Effector CD4-positive, alpha-beta T cell (primary cell): Measurements from ENCODE around the gene FNIP1.
A peak's percentile ranks its signal among the peaks of the same experiment; 100 is the strongest.
"Not testable (repeated sequence)": the region's sequence is repeated elsewhere in the genome, so short reads cannot be mapped to it uniquely, and the experiment has no call there.

ENCODE experiments used
- DNase-seq: peaks from one replicate; pipeline ENCODE4 v3.0.0-alpha.2; 2020
- total RNA-seq: gene quantifications from one replicate; lab custom pipeline; 2026; lab: John Stamatoyannopoulos, UW

Gene FNIP1
- 54.4 reads per million, percentile 70 among the genes with 10 or more reads in this experiment for total RNA-seq

GRCh38 chr5:131796793-131797693 lies at the start of gene FNIP1:
TSS of gene FNIP1 (minus strand) at chr5:131797017. CDS start at chr5:131796921, 96 bp downstream.
- DNase-seq, result peak; percentile 97

- DNase-seq, result no peak
Observed at GRCh38 chr5:131846536-131846935, 49.7 kb upstream of the FNIP1 start.

DNA sequence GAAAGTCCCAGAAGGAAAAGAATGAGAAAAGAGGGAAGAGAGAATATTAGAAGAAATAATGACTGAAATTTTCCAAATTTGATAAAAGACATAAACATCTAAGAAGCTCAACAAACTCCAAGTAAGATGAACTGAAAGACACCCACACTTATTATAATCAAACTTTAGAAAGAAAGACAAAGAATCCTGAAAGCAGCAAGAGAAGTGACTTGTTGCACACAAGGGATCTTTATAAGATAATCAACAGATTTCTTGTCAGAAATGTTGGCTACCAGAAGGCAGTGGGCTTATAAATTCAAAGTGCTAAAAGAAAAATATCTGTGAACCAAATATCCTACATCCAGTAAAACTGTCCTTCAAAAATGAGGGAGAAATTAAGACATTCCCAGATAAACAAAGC lies 49.0 kb upstream of the FNIP1 start:
- no peak for DNase-seq

- DNase-seq, result not testable (repeated sequence)
Observed at GRCh38 chr5:131842971-131843370, 46.2 kb upstream of the FNIP1 start.

GRCh38 chr5:131832702-131833101 lies 35.9 kb upstream of the FNIP1 start:
- not testable (repeated sequence) for DNase-seq

GRCh38 chr5:131825404-131826013 lies 28.7 kb upstream of the FNIP1 start:
- DNase-seq, result no peak

DNA sequence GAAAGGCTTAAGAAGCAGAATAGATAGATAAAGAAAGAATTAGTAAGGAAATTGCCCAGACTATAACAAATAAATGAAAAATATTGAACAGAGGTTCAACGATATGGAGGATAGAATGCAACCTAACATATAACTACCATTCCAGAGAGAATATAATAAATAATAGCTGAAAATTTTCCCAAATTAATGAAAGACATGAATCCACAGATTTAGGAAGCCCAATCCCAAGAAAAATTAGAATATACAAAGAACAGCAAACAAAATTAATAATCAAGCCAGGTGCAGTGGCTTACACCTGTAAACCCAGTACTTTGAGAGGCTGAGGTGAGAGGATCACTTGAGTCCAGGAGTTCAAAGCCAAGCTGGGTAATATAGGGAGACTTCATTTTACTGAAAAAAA lies 27.8 kb upstream of the FNIP1 start:
- DNase-seq, result no peak

- no peak for DNase-seq
Observed at GRCh38 chr5:131821221-131821620, 24.4 kb upstream of the FNIP1 start.

DNA sequence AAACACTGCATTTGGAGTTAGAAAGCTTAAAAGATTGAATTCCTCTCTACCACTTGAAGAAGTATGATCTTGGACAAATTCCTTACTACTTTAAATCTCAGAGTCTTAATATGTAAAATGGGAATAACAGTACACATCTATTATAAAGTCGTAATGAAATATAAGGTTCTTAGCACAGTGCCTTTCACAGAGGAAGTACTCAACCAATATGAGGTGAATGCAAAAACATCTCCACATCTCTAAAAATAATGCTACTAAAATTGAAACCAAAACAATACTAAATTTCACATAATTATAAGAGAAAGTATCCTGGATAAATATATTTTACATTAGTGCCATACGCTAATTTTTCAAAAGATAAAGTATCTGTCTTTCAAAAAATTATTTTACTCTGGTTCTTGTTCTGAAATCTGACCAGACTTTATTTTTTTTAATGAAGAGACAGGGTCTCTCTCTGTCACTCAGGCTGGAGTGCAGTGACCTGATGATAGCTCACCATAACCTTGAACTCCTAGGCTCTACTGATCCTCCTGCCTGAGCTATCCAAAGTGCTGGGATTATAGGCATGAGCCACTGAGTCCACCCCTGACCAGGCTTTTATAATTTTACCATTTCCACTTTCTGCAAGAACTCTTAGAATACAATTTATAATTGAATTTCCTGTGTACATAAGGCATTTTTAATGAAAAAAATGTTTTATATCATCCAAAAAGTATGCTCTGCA lies 21.3 kb upstream of the FNIP1 start:
- no peak for DNase-seq

DNA sequence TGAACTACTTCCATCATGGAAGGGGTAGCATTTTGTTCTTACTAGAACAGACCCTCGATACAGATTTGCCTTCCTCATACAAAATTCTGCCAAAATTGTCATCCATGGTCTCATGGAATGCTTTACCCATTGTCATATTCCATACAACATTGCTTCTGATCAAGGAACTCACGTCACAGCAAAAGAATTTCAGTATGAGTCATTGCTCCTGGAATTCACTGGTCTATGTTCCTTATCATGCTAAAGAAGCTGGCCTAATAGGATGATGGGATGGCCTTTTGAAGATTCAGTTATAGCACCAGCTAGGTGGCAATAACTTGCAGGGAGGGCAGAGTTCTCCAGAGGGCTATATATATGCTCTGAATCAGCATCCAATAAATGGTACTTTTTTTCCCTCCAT lies 18.2 kb upstream of the FNIP1 start:
- no peak for DNase-seq

GRCh38 chr5:131812371-131813160 lies 15.7 kb upstream of the FNIP1 start:
- no peak for DNase-seq

DNA sequence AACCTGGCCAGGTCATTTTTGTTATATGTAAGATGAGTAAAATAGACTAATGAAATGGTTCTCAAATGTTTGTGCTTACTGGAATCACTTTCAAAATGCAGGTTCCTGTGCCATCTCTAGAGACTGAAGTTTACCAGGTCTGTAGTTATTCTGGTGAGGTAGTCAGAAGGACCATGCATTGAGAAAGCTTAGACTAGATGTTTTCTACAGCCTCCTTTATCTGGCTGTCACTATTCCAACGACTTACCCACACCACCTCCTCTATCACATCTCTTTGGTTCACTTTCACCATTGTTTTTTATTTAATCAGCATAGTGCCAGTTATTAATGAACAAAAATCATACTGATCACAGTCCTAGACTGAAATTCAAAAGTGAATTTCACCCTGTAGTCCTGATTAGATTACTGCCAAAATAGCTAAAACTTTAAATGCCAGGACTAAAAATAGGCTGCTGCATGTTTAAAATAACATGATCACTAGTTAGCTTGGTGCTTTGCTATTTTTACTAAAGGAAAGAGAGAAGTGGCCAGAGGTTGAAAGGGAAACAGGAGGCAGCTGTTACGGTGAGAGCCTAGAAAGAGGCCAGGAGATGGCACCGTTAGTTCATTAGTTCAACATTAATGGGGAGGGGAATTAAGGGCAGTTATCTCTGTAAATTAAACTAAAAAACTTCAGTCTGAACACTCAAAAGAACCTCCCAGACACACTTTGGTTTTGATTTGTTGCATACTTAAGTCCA lies 13.9 kb upstream of the FNIP1 start:
- DNase-seq, result no peak

DNA sequence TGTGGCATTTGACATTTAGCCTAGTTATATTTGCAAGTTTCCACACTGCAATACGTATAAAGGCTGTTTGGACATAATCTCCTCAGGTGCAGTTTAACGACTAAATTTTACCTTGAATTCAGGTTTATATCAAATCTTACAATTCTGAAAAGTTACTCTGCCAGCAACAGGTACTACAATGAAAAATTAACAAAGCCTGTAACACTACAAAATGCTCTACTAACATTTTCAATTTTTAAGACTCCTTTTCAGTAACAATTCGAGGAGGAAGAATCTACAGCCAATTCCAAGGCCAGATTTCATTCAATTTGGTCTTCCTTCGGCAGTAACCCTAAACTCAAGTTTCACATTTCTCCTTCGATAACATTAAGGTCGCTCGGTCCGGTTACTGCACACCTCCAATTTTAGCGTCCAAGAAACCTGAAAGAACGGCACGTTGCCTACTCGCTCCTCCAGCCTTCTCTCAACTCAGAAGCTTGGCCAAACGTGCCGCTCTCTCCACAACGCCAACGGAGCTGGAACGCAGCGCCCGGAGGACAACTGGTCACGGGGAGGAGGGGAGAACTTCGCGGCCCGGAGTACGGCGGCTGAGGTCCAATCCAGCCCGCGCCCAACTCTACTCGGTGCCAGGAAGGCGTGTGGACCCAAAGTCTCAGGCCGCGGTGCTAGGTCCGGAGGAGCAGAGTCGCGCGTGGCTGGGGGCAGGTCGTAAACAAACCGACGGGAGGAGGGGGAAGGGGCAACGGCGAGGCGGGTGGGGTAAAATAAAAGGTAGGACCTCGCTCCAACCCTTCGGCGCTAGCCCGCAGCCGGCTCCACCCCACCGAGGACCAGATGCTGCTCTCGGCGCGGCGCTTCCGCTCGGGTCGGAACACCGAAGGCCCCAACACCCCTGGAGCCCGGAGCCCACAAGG lies 681 bp downstream of the FNIP1 start:
- no peak for DNase-seq

GRCh38 chr5:131795228-131795627 lies 1.6 kb downstream of the FNIP1 start:
- no peak for DNase-seq

DNA sequence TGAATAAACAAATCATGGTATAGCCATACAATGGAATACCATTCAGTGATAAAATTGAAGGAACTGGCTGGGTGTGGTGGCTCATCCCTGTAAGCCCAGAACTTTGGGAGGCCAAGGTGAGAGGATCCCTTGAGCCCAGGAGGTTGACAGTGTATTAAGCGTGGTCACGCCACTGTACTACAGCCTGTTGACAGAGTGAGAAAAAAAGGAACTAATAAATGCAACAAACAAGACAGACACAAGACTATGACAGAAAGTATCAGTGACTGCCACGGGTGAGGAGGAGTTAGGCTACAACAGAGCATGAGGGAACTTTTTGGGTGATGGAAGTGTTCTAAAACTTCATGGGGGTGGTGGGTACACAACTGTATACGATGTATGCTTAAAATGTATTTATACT lies 2.2 kb downstream of the FNIP1 start:
- DNase-seq, result no peak

DNA sequence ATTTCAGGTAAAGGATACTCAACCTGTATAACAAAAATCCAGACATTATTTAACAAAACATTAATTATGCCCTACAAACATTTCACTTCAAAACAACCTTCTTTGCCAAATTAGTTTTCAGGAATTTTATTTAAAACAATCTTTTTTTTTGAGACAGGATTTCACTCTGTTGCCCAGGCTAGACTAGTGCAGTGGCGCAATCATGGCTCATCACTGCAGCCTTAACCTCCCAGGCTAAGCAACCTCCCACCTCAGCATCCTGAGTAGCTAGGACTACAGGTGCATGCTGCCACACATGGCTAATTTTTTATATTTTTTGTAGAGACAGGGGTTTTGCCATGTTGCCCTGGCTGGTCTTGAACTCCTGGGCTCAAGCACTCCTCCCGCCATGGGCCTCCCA lies 3.9 kb downstream of the FNIP1 start:
- no peak for DNase-seq

GRCh38 chr5:131791866-131792265 lies 5.0 kb downstream of the FNIP1 start:
- DNase-seq, result no peak

- no peak for DNase-seq
Observed at GRCh38 chr5:131790550-131790949, 6.3 kb downstream of the FNIP1 start.

- DNase-seq, result no peak
Observed at GRCh38 chr5:131789765-131790164, 7.1 kb downstream of the FNIP1 start.

GRCh38 chr5:131787736-131788135 lies 9.1 kb downstream of the FNIP1 start:
- DNase-seq, result no peak
